Non-pigmented ciliary epithelial cell (primary cell): ENCODE measurements around the gene ASPHD1.
A peak's percentile ranks its signal among the peaks of the same experiment; 100 is the strongest.
"Not testable (repeated sequence)": the region's sequence is repeated elsewhere in the genome, so short reads cannot be mapped to it uniquely, and the experiment has no call there.

Experiments
- DNase-seq: peaks from one replicate; pipeline ENCODE4 v3.0.0-alpha.2; 2010; ENCODE audit warnings: low read depth

Gene ASPHD1, protein sequence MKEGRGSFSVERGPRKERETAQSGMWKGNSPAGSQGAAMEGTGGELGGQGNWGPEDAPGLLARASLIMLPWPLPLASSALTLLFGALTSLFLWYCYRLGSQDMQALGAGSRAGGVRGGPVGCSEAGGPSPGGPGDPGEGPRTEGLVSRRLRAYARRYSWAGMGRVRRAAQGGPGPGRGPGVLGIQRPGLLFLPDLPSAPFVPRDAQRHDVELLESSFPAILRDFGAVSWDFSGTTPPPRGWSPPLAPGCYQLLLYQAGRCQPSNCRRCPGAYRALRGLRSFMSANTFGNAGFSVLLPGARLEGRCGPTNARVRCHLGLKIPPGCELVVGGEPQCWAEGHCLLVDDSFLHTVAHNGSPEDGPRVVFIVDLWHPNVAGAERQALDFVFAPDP

DNA sequence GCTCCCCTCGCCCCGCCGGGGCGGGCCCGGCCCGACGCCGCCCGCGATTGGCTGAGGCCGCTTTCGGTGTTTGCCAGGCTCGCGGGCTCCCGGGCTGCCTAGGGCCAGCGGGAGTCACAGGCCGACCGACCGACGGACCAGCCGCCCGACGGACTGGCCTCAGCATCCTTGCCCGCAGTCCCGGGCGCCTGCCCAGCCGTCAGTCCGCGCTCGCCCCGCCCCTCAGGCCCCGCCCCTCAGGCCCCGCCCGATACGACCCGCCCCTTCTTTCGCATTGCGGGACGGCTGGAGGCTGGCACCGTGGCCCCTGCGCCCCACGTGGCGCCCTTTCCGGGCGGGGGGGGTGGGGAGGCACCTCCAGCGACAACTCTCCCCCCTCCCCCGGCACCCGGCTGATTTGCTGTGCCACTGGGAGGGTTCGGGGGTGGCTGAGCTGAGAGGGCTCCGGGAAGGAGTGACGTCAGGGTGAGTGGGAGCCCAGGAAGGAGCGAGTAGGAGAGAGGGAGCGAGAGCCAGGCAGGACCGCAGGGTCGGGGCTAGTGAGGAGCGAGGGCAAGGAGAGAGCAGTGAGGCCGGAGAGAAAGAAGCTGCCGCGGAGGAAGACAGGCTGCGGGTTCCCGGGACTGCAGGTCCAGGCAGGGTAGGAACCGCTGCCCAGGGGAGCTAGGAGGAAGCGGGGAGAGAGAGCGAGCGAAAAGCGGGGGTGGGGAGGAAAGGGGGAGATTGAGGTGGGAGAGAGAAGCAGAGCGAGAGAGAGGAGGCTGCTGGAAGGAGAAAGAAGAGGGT lies at the start of gene ASPHD1:
Gene ASPHD1, plus strand, starts transcription at position 387 of the 786 bp plus-strand sequence. CDS start 484 bp downstream, outside the sequence.
- peak; percentile 26 for DNase-seq

DNA sequence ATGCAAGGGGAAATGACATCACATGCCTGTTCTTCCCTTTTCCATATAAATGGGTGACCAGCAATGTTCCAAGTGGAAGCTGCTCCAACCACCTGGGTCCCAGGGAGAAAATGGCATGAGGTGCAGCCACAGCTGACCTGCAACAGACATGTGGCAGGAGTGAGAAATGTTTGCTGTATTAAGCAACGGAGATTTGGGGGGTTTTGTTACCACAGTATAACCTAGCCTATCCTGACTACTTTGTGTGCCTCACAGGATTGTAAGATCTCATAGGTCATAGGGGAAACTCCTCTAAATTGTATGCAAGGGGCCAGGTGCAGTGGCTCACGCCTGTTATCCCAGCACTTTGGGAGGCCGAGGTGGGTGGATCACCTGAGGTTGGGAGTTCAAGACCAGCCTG lies 49.3 kb upstream of the ASPHD1 start:
- DNase-seq: no peak

DNA sequence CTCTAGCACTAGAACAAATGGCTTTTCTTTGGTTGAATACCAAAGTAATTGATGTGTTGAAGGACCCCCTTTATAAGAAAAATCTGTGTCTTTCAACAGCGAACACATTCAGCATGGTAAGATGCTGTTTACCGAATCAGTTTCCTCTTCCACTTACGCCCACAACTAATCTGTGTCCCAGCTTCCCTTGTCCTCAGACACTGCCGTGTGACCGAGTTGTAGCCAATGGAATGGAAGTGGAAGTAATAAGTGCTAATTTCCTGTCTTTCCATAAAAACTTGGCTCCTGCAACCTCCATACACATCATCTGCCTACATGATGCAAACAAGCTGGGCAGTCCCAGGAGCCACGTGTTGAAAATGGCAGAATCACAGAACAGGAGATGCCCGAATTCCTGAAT lies 47.6 kb upstream of the ASPHD1 start:
- DNase-seq: no peak

DNA sequence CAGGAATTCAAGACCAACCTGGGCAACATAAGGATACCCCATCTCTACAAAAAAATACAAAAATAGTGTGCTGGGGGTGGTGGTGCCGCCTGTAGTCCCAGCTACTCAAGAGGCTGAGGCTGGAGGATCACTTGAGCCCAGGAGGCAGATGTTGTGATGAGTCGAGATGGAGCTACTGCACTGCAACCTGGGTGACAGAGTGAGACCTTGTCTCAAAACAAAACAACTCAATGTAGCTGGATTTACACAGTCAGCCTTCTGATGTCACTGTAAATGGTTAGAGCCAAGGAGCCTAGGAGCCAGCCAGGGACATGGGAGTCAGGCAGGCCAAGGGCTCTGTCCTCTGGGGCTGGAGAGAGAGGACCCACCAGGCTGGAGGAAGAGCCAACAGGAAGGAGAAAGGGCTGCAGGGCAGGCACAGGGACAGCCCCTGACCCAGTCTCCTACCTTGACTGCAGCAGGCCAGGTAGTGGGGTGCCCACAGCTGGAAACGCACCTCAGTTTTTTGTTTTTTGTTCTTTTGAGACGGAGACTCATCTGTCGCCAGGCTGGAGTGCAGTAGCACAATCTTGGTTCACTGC lies 45.7 kb upstream of the ASPHD1 start:
- DNase-seq: no peak

DNA sequence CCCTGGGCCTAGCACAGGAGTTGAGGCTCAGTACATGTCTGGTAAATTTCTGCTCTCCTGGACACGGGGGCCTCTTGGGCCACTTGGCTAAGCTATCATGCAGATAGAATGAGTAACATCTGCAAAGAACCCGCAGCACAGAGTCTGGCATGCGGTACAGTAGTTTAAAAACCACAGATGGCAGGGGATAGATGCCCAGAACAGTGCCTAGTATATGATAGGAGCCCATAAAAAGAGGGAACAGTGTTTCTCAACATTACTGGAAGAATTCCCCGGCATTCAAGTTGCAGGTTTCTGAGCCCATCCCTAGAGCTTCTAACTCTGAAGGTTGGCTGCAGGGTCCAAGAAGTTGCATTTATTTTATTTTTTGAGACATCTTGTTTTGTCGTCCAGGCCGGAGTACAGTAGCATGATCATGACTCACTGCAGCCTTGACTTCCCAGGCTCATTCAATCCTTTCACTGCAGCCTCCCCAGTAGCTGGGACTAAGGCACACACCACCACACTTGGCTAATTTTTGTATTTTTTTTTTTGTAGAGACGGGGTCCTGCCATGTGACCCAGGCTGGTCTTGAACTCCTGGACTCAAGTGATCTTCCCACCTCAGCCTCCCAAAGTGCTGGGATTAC lies 43.0 kb upstream of the ASPHD1 start:
- DNase-seq: no peak

DNA sequence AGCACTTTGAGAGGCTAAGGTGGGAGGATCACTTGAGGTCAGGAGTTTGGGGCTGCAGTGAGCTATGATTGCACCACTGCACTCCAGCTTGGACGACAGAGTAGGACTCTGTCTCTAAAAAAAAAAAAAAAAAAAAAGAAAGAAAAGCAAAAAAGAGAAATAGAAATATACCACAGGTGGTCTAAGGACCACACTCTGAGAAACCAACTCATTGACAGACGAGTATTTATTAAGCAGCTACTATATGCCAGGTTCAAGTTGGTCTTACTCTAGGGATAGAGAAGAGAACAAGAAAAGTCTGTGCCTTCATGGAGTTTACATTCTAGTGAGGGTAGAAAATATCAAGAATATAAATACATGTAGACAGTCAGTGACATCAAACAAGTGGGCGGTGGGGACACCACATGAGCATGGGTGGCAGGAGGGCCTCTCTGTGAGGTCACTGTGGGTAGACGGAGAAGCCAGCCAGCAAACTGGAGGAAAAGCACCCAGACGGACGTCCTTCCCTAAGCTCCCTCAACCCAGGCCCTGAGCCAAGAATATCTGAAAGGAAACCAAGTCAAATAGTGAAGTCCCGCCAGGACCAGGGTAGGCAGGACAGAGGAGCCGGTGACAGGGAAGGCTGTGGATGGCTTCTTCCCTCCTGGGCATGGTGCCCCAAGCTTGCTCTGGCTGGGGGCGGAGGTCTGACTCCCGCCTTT lies 42.0 kb upstream of the ASPHD1 start:
- DNase-seq: no peak

DNA sequence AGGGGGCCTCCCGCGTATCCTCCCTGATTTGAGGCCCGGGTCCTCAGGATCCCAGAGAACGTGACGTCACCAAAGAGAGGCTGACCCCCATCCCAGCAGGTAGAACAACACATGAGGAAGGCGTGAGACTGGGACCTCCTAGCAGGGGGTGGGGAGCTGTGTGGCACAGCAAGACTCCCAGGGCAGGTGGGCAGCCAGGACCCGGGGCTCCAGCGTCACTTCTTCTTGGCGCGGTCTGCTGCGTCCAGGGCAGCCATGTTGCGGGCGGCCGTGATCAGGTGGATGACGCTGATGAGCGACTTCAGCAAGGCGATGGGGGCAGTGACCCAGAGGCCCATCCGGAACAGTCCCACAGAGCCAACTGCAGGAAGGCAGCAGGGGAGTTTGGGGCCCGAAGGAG lies 41.3 kb upstream of the ASPHD1 start:
- DNase-seq: no peak

DNA sequence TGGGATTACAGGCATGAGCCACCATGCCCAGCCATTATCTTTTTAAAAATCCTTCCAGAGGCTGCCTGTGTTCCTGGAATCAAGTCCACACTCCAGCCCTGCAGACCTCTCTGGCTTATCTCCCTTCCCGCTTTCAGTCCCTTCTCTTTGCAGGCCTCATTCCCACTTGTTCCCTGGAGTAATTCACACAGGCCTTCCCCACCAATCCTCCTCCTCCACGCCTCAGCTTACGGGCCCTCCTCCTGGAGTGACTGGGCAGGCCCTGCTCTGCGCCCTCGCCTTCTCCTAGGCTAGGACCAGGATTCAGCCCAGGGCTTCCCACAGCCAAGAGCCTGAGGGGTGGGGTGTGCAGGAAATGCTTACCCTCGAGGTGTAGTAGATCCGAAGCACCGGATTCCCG lies 40.1 kb upstream of the ASPHD1 start:
- DNase-seq: no peak

DNA sequence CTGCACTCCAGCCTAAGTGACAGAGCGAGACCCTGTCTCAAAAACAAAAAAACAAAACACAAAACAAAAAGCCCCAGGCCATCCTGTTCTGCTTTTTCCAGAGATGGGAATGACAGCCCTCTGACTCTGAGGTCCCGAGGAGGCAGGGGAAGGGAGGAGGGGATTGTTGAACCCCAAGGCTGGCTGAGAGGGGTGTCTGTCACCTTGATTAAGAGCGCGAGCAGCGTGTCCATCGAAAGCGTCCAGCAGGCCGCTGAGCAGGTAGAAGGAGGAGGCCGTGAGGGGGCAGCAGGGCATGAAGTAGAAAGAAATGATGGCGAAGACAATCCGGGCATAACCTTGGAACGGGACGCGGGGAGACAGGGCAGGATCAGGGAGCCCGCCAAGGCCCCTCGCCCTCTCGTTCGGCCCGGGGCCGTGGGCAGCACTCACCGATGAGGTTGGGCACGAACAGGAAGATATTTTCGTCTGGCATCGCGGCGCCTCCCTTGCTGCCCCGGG lies 37.9 kb upstream of the ASPHD1 start:
- no peak for DNase-seq

DNA sequence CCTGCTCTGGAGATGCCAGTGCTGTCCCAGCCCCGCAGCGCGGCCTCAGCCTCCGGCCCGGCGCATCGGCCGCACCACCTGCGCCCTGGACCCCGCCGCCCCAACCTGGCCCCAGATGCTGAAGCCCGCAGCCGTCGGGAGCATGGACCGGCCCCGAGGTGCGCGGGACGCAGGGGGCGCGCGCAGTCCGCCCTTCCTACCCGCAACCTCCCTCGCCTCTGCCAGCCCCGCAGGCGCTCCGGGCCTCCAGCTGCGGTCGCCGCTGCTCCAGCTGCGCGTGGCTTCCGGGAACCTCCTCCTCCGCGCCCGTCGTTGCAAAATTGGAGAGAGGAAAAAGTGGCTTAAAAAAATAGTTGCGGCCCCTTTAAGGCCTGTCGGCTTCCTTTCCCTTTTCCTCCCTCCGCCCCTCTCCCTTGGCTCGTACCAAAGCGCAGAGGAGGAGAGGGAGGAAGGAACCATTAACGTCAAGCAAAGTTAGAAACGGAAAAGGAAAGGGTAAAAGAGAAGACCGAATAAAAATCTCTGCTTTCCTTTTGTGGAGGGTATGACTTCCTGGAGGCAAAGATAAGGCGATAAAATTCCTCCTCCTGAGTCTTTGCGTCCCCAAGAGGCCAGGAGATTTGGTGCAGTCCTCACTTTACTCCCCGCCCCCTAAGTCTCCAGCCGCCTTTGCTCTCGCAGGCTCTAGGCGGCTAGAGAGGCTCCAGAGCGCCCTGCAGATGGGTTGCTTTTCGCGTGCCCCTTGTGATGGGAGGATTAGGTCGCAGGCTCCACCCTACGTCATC lies 37.2 kb upstream of the ASPHD1 start, which contains the start of gene CDIPT:
Gene CDIPT, minus strand, starts transcription at position 343 of the 785 bp plus-strand sequence. CDS start 369 bp downstream, outside the sequence.
- peak; percentile 88 for DNase-seq

DNA sequence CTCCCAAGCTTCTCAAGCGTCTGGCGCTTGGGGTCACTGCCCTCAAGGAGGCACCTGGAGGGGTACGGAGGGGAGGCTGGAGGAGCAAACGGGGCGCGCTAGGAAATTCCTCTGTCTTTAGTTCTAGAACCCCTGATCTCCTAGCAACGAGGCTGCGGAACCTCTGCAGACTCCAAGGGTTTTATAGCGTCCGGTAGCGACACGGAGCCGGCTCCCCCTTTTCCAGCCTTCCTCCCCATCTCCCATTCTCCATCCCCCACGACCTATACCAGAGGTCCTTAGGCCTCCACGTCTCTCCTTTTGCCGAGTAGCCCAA lies 36.7 kb upstream of the ASPHD1 start:
- DNase-seq: no peak

DNA sequence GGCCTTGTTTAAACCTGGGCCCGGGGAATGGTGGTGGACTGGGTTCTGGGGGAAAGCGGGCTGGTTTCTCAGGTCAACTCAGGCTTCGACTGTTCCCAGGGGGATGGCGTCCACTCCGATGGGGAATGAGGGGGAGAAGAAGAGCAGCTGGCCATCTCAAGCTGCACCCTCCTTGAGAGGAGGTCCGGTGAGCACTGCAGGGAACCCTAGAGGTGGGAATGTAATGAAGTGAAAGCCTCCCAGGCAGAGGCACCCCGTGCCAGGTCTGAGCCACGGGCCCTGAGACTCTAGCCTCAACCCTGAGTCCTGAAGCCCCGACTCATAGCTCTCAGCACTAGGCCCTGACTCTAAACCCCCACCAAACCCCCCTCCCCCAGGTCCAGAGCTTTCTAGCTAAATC lies 36.1 kb upstream of the ASPHD1 start:
- no peak for DNase-seq

DNA sequence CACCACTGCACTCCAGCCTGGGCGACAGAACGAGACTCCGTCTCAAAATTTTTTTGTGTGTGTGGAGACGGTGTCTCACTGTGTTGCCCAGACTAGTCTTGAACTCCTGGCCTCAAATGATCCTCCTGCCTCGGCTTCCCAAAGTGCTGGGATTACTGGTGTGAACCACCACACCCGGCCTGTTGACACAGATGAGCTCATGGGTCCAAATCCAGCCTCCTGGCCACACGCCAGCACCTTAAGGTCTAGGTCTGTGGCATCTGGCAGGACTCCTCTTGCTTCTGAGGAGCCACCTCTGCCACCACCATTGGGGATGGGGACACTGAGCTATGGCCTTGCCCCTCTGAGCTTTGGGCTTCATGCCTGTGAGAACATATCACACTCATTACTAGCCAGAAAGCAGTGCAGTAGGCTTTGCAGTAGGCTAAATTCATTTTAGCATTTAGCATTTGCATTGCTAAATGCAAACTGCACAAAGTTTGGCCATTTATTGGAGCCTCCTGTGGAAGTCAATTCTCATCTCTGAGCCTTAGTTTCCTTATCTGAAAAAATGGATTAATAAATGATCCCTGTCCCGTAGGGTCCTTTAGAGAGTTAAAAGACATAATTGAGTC lies 31.8 kb upstream of the ASPHD1 start:
- no peak for DNase-seq

DNA sequence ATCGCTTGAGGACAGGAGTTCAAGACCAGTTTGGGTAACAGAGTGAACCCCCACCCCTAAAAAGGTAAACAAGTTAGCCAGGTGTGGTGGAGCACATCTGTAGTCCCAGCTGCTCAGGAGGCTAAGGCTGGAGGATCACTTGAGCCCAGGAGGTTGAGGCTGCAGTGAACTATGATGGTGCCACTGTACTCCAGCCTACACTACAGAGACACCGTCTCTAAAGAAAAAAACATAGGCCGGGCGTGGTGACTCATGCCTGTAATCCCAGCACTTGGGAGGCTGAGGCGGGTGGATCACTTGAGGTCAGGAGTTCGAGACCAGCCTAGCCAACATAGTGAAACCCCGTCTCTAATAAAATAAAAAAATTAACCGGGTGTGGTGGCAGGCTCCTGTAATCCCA lies 31.2 kb upstream of the ASPHD1 start:
- DNase-seq: not testable (repeated sequence)

DNA sequence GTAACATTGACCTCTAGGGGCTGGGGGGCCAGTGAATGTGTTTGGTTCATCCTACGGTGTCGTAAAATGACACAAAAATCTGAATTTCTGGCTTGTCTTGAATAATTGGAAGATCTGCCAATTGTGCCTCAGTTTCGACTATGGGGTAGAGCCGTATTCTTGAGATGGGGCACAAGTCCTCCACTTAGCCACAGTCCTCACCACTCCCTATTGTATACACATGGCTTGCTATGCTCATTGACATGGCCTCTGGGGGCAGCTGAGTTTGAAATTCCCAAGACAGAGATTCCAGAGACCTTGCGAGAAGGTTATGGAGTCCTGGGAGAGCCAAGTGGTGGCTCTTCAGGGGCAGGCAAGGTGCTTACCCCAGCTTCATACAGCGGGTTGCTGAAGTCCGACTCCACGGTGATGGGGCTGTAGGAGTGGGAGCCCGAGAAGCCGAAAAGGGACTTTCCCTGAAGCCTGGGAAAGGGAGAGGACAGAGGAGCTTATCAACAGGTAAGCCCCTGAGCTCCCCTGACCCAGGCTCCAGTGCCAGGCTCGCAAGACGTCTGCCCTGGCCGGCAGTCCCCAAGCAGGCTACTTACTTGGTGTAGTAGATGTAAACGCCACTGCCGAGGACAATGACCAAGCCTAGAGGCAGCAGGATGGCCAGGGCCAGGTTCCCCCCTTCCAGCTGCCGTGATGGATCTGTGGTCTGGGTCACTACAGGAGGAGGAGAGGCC lies 28.3 kb upstream of the ASPHD1 start:
- no peak for DNase-seq

DNA sequence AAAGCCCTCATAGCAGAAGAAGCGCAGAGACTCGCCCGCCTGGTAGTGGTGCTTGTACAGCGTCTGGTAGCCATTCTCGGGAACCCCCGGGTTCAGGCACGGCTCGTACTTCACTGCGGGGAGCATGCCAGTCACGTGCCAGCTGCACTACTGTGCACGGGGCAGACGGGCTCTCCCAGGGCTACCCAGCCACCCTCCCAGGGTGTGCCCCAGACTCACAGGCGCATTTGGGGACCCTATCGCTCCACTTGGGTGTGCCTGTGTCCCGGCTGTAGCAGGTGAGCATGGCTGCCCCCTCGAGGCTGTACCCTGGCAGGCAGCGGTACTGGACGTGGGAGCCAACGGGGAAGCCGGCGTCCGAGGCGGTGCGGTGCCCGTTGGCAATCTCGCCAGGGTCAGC lies 27.0 kb upstream of the ASPHD1 start:
- no peak for DNase-seq

DNA sequence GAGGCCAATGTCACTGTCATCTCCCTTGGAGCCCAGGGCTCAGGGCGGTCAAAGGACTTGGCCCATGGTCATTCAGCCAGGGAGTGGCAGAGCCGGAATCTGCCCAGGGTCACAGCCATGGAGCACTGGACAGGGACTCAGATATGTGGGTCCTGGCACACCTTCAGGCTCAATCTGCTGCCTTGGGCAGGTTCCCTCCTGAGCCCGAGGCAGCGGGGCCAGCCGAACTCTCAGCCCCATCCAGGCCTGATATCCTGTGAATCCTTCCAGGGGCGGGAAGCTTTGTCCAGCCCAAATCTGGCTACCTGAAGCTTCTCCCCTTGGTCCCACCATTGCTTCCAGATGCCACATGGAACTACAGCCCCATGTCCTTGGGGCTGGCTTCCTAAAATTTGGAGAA lies 25.1 kb upstream of the ASPHD1 start:
- no peak for DNase-seq

DNA sequence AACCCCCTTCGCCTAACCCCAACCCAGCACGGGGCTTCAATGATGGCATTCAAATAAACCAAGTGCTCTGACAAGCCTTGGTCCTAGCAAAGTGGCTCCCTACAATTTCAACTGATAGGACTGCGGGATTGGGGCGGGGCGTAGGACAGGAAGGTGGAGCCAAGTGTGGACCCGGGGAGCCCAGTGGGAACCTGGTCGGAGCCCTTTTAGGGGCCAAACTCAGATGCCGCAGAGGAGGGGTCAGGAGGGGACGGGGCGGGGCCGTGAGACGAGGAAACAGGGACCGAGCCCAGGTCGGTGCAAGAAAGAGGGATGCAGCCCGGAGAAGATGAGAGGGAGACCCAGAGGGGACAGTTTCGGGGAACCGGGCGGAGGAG lies 24.1 kb upstream of the ASPHD1 start:
- DNase-seq: no peak

DNA sequence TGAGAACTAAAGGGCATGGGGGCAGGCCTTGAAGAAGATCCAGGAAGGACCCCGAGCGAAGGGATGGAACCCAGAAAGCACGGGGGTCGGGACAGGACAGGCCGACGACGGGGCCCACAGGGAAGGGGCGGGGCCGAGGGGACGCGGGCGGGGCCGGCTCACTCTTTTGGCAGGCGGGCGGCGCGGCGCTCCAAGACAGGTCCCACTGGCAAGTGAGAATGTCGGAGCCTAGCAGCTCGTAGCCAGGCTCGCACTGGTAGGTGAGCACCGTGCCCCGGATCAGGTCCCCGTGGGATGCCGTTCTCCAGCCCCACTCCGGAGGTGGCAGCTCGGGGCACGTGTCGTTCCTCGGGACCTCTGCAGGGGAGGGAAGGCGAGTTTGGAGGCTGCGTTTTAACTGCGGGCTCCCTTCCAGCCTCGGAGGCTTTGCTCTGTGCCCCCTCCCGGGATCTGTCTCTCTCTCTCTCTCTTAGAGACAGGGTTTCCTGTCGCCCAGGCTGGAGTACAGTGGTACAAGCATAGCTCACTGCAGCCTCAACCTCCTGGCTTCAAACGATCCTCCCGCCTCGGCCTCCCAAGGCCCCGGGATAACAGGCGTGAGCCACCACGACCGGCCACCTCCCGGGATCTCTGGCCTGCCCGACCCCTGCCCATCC lies 23.6 kb upstream of the ASPHD1 start:
- no peak for DNase-seq
